SU-DHL-6 (cell line): Measurements from ENCODE around the gene COMMD9.

ENCODE experiments used
- CTCF ChIP-seq: fragments of 200-600 bp; sonication (generic); IDR thresholded peaks from one replicate; pipeline ENCODE4 v1.5.1; 2017; ENCODE audit warnings: antibody characterized with exemption, mild to moderate bottlenecking, low read length, moderate library complexity; ENCODE audit not compliant: insufficient read depth, poor library complexity, severe bottlenecking
- EZH2phosphoT487 ChIP-seq: fragments of 200-600 bp; sonication (generic), shearing (Covaris generic); conservative IDR thresholded peaks from 2 replicates; pipeline ENCODE4 v1.6.1; 2018; ENCODE audit warnings: mild to moderate bottlenecking, antibody characterized with exemption, low read length, moderate library complexity, mixed read lengths

GRCh38 chr11:36240801-36241200 lies 48.4 kb downstream of the COMMD9 start:
- TF ChIP-seq CTCF (no peak), EZH2phosphoT487 (no peak)
